T-helper 2 cell (primary cell): ENCODE measurements around the gene TNIP1.

Experiments
- DNase-seq, 5 experiments: peaks; one replicate each; pipeline versions ENCODE4 v3.0.0 to v3.0.0-alpha.2; 2012 to 2022

TNIP1 gene

GRCh38 chr5:151039665-151040064 lies 41.2 kb downstream of the TNIP1 start:
- DNase-seq, result no peak

DNA sequence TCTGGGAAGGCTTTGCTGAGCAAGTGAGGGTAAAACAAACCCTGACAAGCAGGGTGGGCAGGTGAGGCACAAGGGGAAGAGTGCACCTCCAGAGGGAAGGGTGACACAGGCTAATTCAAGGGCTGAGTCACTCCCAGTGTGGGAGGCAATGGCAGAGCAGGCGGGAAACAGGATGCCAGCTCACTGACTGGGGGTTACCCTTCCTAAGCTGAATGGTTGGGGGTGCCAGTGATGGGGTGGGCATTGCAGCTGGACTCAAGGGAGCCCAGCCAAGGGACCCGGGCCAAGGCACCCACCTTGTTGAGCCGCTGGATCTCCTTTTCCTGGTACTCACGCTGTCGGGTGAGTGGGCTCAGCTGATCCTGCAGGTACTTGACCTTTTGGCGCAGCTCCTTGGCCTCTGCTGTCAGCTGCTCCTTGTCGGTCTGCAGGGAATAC lies 42.0 kb downstream of the TNIP1 start:
- no peak for DNase-seq

GRCh38 chr5:151038412-151038745 lies 42.5 kb downstream of the TNIP1 start:
- DNase-seq, result no peak

- no peak for DNase-seq
Measured at GRCh38 chr5:151037561-151038411, 43.0 kb downstream of the TNIP1 start.

- DNase-seq, result no peak
Measured at GRCh38 chr5:151036556-151036955, 44.3 kb downstream of the TNIP1 start.

GRCh38 chr5:151034422-151035379 lies 46.1 kb downstream of the TNIP1 start:
- DNase-seq, result no peak

DNA sequence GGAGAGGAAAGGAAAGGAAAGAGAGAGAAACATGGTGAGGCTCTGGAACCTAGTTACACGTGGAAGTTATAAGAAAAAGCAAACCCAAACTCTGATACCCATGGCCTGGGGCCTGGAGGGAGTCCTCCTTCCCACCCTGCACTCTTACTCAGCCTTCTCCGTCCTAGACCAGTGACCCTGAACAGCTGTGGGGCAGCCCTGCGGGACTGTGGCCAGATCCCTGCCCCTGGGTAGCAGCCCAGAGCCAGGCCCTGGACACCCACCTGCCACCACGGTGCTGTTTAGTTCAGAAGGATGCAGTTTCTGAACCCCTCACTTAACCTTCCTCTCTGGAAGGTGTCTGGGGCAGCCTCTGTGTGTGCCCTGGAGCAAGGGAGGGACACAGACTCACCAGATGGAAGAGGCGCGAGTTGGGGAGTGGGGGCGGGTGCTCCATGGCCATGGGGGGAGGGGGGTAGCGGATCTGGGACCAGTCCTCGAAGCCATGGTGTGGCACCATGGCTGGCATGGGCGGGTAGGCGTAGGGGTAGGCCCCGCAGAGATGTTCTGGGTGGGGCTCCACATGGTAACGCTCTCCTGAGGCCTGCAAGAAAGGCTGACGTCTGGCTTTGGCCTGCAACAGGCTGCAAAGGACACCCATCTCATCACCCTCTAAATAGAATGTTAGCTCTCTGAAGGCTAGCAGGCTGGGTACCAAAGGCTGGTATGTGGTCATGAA lies 47.5 kb downstream of the TNIP1 start:
- no peak for DNase-seq

DNA sequence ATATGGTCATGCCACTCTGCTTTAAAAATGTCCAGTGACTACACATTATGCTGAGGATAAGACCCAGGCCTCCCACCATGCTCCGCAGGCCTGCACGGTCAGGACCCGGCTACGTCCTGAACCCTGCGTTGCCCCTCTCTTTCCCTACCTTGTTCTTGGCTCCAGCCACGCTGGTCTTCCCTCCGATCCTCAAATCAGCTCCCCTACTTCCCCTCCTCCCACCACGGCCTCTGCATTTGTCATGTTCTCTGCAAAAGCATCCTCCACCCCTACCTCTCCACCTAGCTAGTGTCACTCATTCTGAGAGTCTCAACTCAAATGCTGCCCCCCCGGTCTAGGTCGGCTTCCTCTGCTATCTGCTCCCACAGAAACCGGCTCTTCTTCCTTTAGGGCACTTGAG lies 49.3 kb downstream of the TNIP1 start:
- DNase-seq, result no peak

- DNase-seq, result no peak
Measured at GRCh38 chr5:151030379-151030778, 50.5 kb downstream of the TNIP1 start.

GRCh38 chr5:151030056-151030336 lies 50.8 kb downstream of the TNIP1 start:
- no peak for DNase-seq

GRCh38 chr5:151029179-151030055 lies 51.4 kb downstream of the TNIP1 start:
- no peak for DNase-seq

- no peak for DNase-seq
Measured at GRCh38 chr5:151028717-151029116, 52.1 kb downstream of the TNIP1 start.

DNA sequence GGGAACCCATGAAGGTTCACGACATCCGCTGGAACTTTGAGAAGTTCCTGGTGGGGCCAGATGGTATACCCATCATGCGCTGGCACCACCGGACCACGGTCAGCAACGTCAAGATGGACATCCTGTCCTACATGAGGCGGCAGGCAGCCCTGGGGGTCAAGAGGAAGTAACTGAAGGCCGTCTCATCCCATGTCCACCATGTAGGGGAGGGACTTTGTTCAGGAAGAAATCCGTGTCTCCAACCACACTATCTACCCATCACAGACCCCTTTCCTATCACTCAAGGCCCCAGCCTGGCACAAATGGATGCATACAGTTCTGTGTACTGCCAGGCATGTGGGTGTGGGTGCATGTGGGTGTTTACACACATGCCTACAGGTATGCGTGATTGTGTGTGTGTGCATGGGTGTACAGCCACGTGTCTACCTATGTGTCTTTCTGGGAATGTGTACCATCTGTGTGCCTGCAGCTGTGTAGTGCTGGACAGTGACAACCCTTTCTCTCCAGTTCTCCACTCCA lies 52.8 kb downstream of the TNIP1 start:
- no peak for DNase-seq

DNA sequence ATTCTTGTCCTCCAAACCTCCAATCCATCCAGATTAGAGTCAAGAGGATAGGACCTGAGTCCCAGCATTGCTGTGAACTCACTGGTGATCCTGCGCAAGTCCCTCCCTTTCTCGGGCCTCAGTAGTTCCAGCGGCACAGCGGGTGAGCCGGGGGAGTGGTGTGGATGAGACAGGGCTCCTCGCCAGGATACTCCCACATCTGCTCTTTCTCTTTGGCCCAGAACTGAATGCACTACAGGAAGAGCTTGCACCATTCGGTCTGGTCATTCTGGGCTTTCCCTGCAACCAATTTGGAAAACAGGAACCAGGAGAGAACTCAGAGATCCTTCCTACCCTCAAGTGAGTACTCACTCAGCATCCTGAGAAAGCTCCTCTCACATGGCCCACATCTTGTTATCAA lies 54.2 kb downstream of the TNIP1 start:
- no peak for DNase-seq

DNA sequence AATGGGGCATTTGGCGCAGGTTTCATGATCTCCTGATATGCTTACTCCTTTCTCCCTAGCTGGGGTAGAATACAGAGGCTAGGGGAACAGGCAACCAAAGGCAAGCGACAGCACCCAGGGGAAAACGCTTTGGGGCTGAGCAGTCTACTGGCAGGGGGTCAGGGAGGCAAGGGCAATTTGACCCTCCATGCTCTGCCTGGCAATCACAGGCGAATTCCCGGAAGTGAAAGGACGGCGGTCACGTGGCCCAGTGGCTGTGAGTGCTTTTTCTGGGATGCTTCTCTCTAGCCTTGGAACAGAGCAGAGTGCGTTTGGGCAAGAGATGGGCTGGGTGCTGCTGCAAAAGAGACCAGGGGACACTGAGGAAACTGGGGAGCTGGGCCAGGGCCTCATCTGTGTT lies 54.7 kb downstream of the TNIP1 start:
- no peak for DNase-seq

- no peak for DNase-seq
Measured at GRCh38 chr5:151025250-151025606, 55.6 kb downstream of the TNIP1 start.

DNA sequence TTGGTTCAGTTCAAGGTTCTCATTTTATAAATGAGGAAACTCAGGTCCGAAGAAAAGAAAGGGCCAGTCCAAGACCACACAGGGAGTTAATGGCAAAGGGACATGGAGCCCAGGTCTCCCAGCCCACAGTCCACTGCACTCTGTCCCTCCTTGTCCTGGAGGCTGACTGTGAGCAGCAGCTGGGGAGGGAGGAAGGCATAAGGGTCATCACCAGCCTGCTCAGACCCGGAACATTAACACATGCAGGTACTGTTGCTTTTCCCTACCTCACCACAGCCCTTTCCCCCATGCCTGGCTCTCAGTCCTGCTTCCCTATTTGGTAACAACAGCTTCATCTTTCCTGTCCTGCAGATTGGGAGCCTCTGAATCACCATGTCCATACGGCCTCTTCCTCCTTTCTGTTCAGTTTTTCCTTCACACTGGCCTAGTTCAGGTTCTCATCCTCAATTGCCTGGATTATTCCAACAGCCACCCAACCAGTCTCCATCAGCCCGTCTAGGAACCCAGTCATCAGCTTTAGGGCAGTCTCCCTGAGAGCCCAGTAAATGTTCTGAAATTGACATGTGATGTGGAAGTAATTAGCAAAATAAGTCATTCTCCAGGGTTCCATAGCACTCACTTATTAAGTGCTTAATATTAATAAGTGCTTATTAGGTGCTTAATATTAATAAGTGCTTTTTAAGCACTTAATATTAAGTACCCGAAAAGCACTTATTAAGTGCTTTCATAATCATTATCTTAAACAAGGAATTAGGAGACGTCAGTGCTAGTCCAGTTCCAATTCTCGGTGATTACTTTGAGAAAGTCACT lies 56.2 kb downstream of the TNIP1 start:
- DNase-seq, result no peak

- DNase-seq, result no peak
Measured at GRCh38 chr5:151023651-151024050, 57.2 kb downstream of the TNIP1 start.

DNA sequence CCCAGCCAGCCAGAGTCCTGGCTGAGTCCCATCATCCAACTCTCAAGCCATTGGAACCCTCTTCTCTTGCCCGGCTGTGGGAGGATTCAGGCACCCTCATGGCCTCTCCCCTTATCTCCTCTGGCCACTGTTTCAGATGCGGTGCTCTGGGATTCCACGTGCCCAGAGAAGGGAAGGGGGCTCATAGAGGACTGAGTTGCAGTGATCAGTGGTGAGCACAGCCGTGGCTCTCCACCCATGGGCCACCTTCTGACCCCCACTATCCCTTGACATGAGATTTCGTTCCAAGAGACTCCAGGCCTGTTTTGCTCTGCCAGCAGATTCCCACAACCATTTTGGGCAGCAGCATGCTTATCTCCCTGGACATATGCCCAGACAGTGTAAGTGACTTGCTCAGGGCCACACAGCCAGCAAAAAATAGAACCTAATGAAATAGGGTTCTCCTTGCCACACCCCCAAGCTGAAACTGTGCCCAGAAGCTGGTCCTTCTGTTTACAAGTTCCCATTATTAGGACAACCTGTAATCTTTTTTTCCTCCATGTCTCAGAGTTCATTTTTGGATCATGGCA lies 57.7 kb downstream of the TNIP1 start:
- no peak for DNase-seq

GRCh38 chr5:151022511-151023018 lies 58.3 kb downstream of the TNIP1 start:
- peak in 1 of 5 experiments; percentile 16 for DNase-seq

- no peak for DNase-seq
Measured at GRCh38 chr5:151021746-151022145, 59.1 kb downstream of the TNIP1 start.
